ENCODE measurements around the gene SPINT2. TPM values are rescaled to one million over a fixed set of nuclear protein-coding genes. Genes with fewer than 3 reads are reported as not detected.

Gene SPINT2
- polyA plus RNA-seq, 3 donors, result 289 to 347 (median 320) TPM

GRCh38 chr19:38307076-38307475, 42.7 kb downstream of the SPINT2 start:
- no peak for DNase-seq (ENCODE audit: extremely low read depth in 1 of 11, low read depth in 9 of 11, low spot score in 4 of 11)

GRCh38 chr19:38307597-38307996, 43.2 kb downstream of the SPINT2 start:
- no peak for DNase-seq (ENCODE audit: extremely low read depth in 1 of 11, low read depth in 9 of 11, low spot score in 4 of 11)

- no peak for DNase-seq (ENCODE audit: extremely low read depth in 1 of 11, low read depth in 9 of 11, low spot score in 4 of 11)
These were observed 43.8 kb downstream of the SPINT2 start for GRCh38 chr19:38308006-38308766.

GRCh38 chr19:38308926-38309614, 44.7 kb downstream of the SPINT2 start:
- DNase-seq (ENCODE audit: extremely low read depth in 1 of 11, low read depth in 9 of 11, low spot score in 4 of 11), result no peak

GRCh38 chr19:38309615-38310278, 45.4 kb downstream of the SPINT2 start:
- no peak for DNase-seq (ENCODE audit: extremely low read depth in 1 of 11, low read depth in 9 of 11, low spot score in 4 of 11)

- no peak for DNase-seq (ENCODE audit: extremely low read depth in 1 of 11, low read depth in 9 of 11, low spot score in 4 of 11)
These were observed 45.9 kb downstream of the SPINT2 start for GRCh38 chr19:38310279-38310670.

- no peak for DNase-seq (ENCODE audit: extremely low read depth in 1 of 11, low read depth in 9 of 11, low spot score in 4 of 11)
These were observed 46.6 kb downstream of the SPINT2 start for GRCh38 chr19:38310986-38311385.

GRCh38 chr19:38315657-38316476, 51.5 kb downstream of the SPINT2 start, which contains the start of gene YIF1B:
TSS of gene YIF1B (minus strand) at chr19:38315947. CDS start at chr19:38315917, 30 bp downstream.
- DNase-seq (ENCODE audit: extremely low read depth in 1 of 11, low read depth in 9 of 11, low spot score in 4 of 11), result peak; percentile 80 to 94 (median 91)

- no peak for DNase-seq (ENCODE audit: extremely low read depth in 1 of 11, low read depth in 9 of 11, low spot score in 4 of 11)
These were observed 52.2 kb downstream of the SPINT2 start for GRCh38 chr19:38316477-38317067.

GRCh38 chr19:38317104-38317612, 52.8 kb downstream of the SPINT2 start:
- no peak for DNase-seq (ENCODE audit: extremely low read depth in 1 of 11, low read depth in 9 of 11, low spot score in 4 of 11)

GRCh38 chr19:38318660-38319059, 54.3 kb downstream of the SPINT2 start:
- peak in 1 of 11 donors; percentile 36 for DNase-seq (ENCODE audit: extremely low read depth in 1 of 11, low read depth in 9 of 11, low spot score in 4 of 11)

- no peak for DNase-seq (ENCODE audit: extremely low read depth in 1 of 11, low read depth in 9 of 11, low spot score in 4 of 11)
These were observed 55.3 kb downstream of the SPINT2 start, which contains the start of gene KCNK6 for GRCh38 chr19:38319421-38320258. TSS of gene KCNK6 (plus strand) at chr19:38319845. CDS start at chr19:38319951, 106 bp downstream.

GRCh38 chr19:38320969-38321339, 56.6 kb downstream of the SPINT2 start:
- DNase-seq (ENCODE audit: extremely low read depth in 1 of 11, low read depth in 9 of 11, low spot score in 4 of 11), result no peak

GRCh38 chr19:38321646-38322196, 57.3 kb downstream of the SPINT2 start:
- DNase-seq (ENCODE audit: extremely low read depth in 1 of 11, low read depth in 9 of 11, low spot score in 4 of 11), result no peak

GRCh38 chr19:38323291-38323690, 58.9 kb downstream of the SPINT2 start:
- no peak for DNase-seq (ENCODE audit: extremely low read depth in 1 of 11, low read depth in 9 of 11, low spot score in 4 of 11)

- no peak for DNase-seq (ENCODE audit: extremely low read depth in 1 of 11, low read depth in 9 of 11, low spot score in 4 of 11)
These were observed 60.1 kb downstream of the SPINT2 start for GRCh38 chr19:38324431-38324830.

GRCh38 chr19:38326591-38326990, 62.2 kb downstream of the SPINT2 start:
- DNase-seq (ENCODE audit: extremely low read depth in 1 of 11, low read depth in 9 of 11, low spot score in 4 of 11), result no peak
